Measurements from ENCODE around the gene STAT2. TPM values are rescaled to one million over a fixed set of nuclear protein-coding genes. Genes with fewer than 3 reads are reported as not detected.

The STAT2 gene
- total and polyA plus RNA-seq, 2 donors (not counting 1 experiment from before 2014, with no cell fraction given) = 148 to 368 TPM

GRCh38 chr12:56361487-56362129 lies 1.7 kb upstream of the STAT2 start:
- Histone ChIP-seq H4K20me1 (ENCODE audit: control insufficient read depth, extremely low read depth, insufficient read depth, low read length) (no peaks in the 10 kb centered on the region), H3K4me2 (ENCODE audit: extremely low read depth, insufficient read depth, low read length) (no peak overlapping the region), H2AFZ (ENCODE audit: low read length) (no peak overlapping the region), H3K9ac (ENCODE audit: insufficient read depth, low read length) (no peak overlapping the region), H3K4me1 (ENCODE audit: control insufficient read depth, extremely low read depth, insufficient read depth, low read length) (peaks cover 9% of the 10 kb centered on the region), H3K79me2 (ENCODE audit: control insufficient read depth, insufficient read depth, low read length) (peaks cover 28% of the 10 kb centered on the region), H3K9me3 (ENCODE audit: control insufficient read depth, insufficient read depth, low read depth, low read length) (no peaks in the 10 kb centered on the region), H3K27me3 (ENCODE audit: control insufficient read depth, insufficient read depth, low read length) (no peaks in the 10 kb centered on the region), H3K36me3 (ENCODE audit: control insufficient read depth, insufficient read depth, low read length) (no peaks in the 10 kb centered on the region), H3K27ac (ENCODE audit: insufficient read depth, low read length) (no peak overlapping the region), H3K4me3 (replicated peaks in 1 of 4; ENCODE audit: control extremely low read depth in 1 of 4, insufficient read depth in 1 of 4, low read depth in 3 of 4, low read length in 4 of 4) (no peak overlapping the region)
- TF ChIP-seq EZH2 (IDR thresholded peaks at IDR 0.05; ENCODE audit: low read length, missing control alignments) (no peak), CTCF (conservative IDR thresholded peaks at IDR 0.05 in 1 of 2, IDR thresholded peaks at IDR 0.05 in 1 of 2; ENCODE audit: low read depth in 1 of 2, low read length in 2 of 2) (no peak)
- no peak for DNase-seq (ENCODE audit: low read depth in 2 of 2)

- Histone ChIP-seq H3K9ac (ENCODE audit: insufficient read depth, low read length) (peak overlapping the region; percentile 90), H3K4me3 (replicated peaks in 1 of 4; ENCODE audit: control extremely low read depth in 1 of 4, insufficient read depth in 1 of 4, low read depth in 3 of 4, low read length in 4 of 4) (peak overlapping the region; percentile 99 to 100 (median 100)), H3K27ac (ENCODE audit: insufficient read depth, low read length) (peak overlapping the region; percentile 96), H3K4me1 (ENCODE audit: control insufficient read depth, extremely low read depth, insufficient read depth, low read length) (peaks cover 9% of the 10 kb centered on the region), H2AFZ (ENCODE audit: low read length) (no peak overlapping the region), H3K4me2 (ENCODE audit: extremely low read depth, insufficient read depth, low read length) (peak overlapping the region; percentile 96), H4K20me1 (ENCODE audit: control insufficient read depth, extremely low read depth, insufficient read depth, low read length) (no peaks in the 10 kb centered on the region), H3K36me3 (ENCODE audit: control insufficient read depth, insufficient read depth, low read length) (peaks cover 22% of the 10 kb centered on the region), H3K9me3 (ENCODE audit: control insufficient read depth, insufficient read depth, low read depth, low read length) (no peaks in the 10 kb centered on the region), H3K27me3 (ENCODE audit: control insufficient read depth, insufficient read depth, low read length) (no peaks in the 10 kb centered on the region), H3K79me2 (ENCODE audit: control insufficient read depth, insufficient read depth, low read length) (peaks cover 33% of the 10 kb centered on the region)
- TF ChIP-seq CTCF (conservative IDR thresholded peaks at IDR 0.05 in 1 of 2, IDR thresholded peaks at IDR 0.05 in 1 of 2; ENCODE audit: low read depth in 1 of 2, low read length in 2 of 2) = no peak
- no peak for TF ChIP-seq EZH2 (IDR thresholded peaks at IDR 0.05; ENCODE audit: low read length, missing control alignments)
- peak; percentile 85 to 89 for DNase-seq (ENCODE audit: low read depth in 2 of 2)
Observed at GRCh38 chr12:56358836-56359532, 923 bp downstream of the STAT2 start.

- Histone ChIP-seq H3K36me3 (ENCODE audit: control insufficient read depth, insufficient read depth, low read length) (peaks cover 45% of the 10 kb centered on the region), H3K4me3 (replicated peaks in 1 of 4; ENCODE audit: control extremely low read depth in 1 of 4, insufficient read depth in 1 of 4, low read depth in 3 of 4, low read length in 4 of 4) (no peak overlapping the region), H3K27ac (ENCODE audit: insufficient read depth, low read length) (no peak overlapping the region), H3K9me3 (ENCODE audit: control insufficient read depth, insufficient read depth, low read depth, low read length) (no peaks in the 10 kb centered on the region), H3K79me2 (ENCODE audit: control insufficient read depth, insufficient read depth, low read length) (peaks cover 4% of the 10 kb centered on the region), H2AFZ (ENCODE audit: low read length) (no peak overlapping the region), H3K27me3 (ENCODE audit: control insufficient read depth, insufficient read depth, low read length) (no peaks in the 10 kb centered on the region), H3K4me2 (ENCODE audit: extremely low read depth, insufficient read depth, low read length) (no peak overlapping the region), H3K4me1 (ENCODE audit: control insufficient read depth, extremely low read depth, insufficient read depth, low read length) (no peaks in the 10 kb centered on the region), H4K20me1 (ENCODE audit: control insufficient read depth, extremely low read depth, insufficient read depth, low read length) (no peaks in the 10 kb centered on the region), H3K9ac (ENCODE audit: insufficient read depth, low read length) (no peak overlapping the region)
- no peak for DNase-seq (ENCODE audit: low read depth in 2 of 2)
- no peak for TF ChIP-seq CTCF (conservative IDR thresholded peaks at IDR 0.05 in 1 of 2, IDR thresholded peaks at IDR 0.05 in 1 of 2; ENCODE audit: low read depth in 1 of 2, low read length in 2 of 2)
- no peak for TF ChIP-seq EZH2 (IDR thresholded peaks at IDR 0.05; ENCODE audit: low read length, missing control alignments)
Observed at GRCh38 chr12:56351325-56351724, 8.6 kb downstream of the STAT2 start.

Measured in fibroblast of lung (primary cell).